Raji (cell line): ENCODE measurements around the gene KCNA10.

Source experiments
- POLR2A ChIP-seq: IDR thresholded peaks from 2 replicates; pipeline ENCODE4 v1.6.1; 2011; ENCODE audit warnings: low read depth, low read length, control low read depth; ENCODE audit not compliant: insufficient read depth

The KCNA10 gene

DNA sequence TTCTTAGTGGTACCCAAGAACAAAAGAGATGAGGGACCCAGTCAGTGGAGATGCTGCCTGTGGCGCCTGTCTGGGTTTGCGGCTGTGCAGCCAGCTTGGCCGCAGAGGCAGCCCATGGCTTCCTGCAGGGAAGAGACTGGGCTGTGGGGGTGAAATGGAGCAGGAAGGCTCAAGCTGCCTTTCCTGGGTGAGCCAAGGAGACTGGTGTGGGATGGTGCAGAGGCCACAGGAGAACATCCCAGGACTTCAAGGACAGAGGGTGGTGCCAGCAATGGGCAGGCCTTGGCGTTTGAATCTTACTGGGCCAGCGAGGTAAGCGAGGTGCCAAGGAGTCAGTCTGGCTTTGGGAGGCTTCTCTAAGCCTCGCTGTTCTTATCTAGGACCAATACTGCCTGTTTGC, 26.4 kb downstream of the KCNA10 start:
- TF ChIP-seq POLR2A, result no peak

DNA sequence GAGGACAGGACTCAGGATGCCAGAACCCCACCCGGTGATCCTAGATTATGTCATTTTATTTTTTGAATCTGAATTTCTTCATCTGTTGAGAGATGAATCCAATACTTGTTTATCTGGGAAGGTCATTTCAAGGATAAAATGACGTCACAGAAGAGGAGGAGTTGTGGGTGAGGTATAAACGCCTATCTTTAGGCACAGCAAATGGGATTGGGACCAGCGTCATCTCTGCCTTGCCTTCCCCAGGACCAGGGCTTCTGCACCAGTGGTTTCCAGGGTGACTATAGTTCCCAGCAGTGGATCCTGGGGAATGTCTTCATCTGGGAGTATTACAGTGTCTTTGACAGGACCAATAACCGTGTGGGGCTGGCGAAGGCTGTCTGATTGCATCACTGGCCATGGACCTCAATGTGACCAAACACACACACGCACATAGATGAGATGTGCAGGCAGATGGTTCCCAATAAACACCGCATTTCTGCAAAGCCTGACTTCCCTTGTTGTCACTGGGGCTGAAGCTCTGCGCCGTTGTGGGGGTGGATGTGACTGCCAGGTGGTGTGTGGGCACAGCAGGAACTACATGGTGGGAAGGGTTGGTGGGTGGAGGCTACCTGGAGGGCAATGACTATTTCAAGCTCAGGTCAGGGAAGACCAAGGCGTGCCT, 28.1 kb downstream of the KCNA10 start:
- no peak for TF ChIP-seq POLR2A

DNA sequence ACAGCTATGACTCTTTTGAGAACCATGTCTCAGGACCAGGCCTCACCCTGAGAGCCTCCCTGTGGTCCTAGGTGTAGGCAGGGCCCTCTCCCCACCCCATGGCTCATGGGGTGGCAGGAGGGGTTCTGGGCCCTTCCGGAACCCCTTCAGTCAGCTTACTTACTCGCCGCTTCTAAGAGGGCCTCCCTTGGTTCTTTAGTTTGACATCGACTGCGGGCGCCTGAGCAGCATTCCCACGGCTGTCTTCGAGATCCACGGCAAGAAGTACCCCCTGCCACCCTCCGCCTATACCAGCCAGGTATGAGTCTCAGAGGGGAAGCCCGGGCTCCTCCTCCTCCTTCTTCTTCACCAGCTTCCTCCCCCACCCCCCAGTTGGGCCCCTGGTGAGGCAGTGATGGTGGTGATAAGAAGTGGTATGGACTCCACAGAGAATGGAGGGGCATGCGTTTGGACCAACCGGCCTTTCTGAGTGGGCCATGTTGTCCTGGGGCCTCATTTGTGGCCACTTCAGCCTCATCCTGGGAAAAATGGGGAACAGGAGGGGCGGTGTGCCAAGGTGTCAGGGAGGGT, 28.9 kb downstream of the KCNA10 start:
- TF ChIP-seq POLR2A, result no peak

DNA sequence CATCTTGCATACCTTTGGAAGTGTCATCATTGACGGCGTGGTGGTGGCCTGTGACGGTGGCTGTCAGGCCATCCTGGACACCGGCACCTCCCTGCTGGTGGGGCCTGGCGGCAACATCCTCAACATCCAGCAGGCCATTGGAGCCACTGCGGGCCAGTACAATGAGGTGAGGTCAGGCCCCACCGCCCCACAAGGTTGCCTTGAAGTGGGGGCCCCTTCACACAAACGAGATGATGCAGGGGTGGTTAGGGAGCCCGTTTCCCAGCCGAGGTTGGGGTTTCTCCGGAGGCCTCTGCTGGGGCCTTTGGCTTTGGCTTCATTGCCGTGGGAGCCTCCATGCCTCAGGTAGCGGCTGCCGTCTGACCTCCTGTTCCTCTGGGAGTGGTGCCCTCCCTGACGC, 29.6 kb downstream of the KCNA10 start:
- no peak for TF ChIP-seq POLR2A

DNA sequence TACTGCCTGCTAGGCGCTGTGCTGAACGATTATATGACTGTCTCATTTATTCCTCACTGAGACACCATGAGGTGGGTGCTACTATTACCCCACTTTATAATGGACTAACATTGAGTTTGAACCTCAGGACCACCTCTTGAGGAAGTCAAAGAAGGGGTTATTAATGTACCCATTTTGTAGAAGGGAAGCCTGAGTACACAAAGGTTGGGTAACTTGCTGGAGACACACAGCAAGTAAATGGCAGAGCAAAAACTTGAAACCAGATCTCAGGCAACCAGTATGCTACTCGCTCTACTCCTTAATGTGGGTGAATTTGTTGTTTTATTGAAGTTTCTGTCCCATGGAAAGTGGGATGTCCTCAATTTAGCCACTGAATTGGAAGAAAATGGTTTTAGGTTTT, 30.1 kb downstream of the KCNA10 start:
- TF ChIP-seq POLR2A, result no peak

DNA sequence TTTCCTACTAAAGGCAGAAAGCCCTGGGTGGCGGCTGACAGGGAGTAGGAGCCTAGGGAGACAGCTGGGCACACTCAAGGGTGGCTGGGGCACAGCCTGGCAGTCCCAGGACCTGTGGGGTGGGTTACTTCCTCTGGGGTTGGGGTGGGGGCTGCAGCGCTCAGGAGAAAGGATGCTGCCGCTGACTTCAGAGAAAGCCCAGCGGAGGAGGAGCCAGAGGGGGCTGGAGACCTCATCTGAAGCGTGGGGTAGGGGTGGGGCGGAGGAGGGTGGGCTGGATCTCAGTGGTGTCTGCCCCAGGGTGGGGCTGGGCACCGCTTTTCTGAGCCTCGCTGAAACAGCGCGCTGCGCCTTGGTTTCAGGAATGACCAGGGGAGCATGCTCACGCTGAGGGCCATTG, 30.8 kb downstream of the KCNA10 start:
- no peak for TF ChIP-seq POLR2A

DNA sequence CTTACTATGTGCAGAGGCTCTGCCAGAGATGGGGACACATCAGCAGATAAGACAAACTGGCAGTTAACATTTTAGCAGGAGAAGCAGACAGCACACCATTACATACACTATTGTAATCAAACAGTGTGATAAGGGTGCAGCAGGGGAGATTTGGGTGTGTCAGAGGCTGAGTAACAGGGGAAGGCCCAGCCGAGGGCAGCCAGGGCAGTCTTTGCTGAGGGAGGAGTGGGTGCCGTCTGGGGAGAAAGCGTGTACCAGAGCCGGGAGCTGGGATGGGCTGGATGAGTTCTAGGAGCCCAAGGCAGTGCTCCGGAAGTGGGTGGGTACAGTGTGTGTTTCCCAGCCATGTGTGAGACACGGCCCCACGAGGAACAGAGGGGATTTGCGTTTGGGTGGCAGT, 31.2 kb downstream of the KCNA10 start:
- TF ChIP-seq POLR2A, result no peak

DNA sequence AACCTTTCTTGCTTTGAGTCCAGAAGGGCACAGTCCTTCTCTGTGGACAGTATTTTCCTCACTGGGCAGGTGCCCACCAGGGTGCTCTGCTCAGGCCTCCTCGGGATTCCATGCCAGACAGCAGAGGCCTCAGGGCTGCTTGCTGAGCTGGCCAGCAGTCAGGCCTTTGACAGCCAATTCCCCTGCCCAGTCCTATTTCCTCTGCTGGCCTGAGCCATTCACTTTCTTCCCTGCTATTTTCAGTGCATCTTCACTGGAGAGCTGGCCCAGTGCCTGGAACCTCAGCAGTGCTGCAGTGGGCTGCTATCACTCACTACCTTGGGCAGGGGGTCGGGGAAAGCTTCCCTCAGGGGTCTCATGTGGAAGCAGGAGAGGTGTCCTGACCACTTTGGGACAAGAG, 33.2 kb downstream of the KCNA10 start:
- TF ChIP-seq POLR2A, result no peak

DNA sequence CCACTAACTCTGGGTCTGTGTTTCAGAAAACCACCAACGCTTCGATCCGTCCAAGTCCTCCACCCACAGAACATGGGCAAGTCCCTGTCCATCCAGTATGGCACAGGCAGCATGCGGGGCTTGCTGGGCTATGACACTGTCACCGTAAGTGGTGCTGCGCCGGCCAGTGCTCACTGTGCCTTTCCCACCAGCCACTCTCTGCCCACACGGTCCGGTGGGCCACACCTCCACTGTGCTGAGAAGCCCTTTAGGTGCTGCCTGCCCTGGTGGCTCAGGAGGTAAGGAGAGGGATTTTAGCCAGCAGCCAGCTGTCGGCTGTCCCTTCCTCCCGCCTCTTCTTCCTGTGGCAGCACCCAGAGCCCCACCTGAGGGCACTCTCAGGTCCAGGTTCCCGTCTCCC, 34.2 kb downstream of the KCNA10 start:
- no peak for TF ChIP-seq POLR2A

DNA sequence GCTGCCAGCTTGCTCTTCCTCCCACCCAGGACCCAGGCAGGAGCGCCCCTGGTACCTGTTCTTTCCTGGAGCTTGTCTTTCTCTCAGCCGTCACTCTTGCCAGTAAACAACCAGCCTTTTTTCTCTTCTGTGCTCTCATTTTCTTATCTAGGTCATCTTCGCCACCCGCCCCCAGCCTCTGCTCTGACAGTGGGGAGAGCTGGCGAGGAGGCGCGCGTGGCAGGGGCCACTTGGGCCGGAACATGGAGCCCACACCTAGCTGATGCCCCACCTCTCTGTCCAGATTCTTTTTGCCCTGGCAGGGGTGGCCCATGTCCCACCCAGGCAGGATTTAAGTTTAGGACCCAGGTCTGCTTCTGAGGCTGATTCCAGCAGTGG, 35.7 kb downstream of the KCNA10 start:
- no peak for TF ChIP-seq POLR2A

DNA sequence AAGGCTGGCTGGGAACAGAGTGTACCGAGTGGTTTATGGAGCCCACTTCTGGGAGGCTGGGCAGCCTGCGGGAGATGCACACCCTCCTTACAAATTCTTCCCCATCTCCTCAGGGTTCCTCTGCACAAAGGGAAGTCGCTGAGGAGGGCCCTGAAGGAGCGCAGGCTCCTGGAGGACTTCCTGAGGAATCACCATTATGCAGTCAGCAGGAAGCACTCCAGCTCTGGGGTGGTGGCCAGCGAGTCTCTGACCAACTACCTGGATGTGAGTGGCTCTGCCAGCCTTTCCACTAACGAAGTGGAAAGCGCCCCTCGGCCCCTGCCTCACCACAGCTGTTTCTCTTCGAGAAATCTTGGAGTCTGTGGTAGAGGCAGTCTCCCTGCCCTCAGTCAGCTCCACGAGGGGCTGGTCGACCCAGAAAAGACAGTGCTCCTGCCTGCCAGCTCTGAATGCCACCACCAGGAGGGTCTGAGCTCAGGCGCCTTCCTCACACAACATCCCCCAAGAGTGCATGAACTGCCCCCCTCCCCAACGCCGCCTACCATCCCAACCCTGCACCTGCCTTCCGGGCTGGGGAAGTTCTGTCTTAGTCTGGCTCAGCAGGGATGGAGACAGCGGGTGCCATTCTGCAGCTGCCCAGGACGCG, 36.2 kb downstream of the KCNA10 start:
- no peak for TF ChIP-seq POLR2A

DNA sequence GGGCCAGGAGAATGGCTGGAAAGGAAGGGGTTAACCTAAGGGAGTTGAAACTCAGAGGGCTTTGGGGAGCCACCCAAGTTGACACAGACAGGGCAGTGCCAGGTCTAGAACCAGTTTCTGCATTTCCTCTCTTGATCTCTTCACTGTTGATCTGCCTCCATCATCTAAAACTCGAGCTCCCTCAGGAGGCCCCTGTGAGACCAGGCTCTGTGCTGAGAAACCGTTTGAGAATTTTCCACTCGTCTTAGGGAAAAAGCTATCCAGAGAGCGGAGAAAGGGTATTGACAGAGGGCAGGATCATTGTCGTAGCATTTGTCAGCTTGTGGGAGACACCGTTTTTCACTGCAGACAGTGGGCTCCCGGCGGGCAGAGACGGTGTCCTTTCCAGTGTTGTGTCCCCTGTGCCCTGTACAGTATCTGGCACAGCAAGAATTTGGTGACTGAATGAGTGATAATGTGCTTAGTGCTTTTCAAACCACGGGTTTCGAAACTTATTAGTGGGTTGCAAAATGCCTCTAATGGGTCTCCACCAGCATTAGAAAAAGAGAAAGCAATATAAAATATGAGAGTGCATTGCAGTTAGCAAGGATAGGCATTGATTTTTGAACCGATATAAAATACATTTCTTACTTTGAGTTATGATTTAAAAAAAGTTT, 36.9 kb downstream of the KCNA10 start:
- no peak for TF ChIP-seq POLR2A

DNA sequence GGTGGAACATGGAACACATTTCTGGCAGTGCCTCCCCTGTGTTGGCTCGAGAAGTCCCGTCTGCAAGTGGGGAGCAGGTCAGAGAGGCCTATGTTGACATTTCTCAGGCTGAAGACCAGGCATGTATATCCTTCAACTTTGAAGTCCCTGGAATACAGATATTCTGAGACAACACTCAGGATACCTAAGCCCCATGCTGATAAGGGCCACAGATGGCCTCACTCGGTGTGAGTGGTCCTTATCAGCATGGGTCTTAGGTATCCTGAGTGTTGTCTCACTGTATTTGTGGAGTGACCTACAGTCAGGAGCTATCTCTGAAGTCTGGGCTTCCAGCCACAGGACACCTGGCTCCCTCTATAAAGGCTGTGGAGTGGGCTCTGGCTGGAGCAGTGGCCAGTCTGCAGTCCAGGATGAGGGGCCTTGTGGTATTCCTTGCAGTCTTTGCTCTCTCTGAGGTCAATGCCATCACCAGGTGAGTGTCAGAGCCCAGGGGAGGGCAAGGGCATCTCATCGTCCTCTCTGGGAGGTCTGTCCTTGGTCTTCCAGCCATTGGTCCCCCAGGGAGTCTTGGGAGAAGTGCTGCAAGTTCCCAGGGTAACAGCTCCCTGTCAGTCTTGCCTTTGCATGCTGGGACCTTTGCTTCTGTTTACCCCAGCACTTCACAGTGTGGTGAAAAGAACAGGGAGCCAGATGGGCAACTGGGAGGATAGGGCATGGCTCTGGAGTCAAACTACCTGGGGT, 38.4 kb downstream of the KCNA10 start:
- TF ChIP-seq POLR2A, result no peak

DNA sequence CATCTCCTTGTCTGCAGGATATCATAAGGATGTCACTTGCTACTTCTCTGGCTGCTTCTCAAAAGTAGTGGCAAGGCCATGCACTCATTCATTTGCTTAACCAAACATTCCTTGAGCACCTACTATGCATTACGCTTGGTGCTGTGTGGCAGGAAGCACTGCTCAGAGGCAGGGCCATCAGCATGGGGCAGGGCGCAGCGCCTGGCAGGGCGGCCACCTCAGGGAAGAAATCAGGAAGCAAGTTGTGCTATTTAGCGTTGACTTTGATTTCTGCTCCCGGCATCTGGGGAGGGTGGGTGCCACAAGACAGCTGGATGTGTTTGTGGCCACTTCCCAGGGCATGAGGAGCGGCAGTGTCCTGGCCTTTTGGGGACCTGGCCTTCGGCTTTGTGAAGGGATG, 40.1 kb downstream of the KCNA10 start:
- TF ChIP-seq POLR2A, result no peak

DNA sequence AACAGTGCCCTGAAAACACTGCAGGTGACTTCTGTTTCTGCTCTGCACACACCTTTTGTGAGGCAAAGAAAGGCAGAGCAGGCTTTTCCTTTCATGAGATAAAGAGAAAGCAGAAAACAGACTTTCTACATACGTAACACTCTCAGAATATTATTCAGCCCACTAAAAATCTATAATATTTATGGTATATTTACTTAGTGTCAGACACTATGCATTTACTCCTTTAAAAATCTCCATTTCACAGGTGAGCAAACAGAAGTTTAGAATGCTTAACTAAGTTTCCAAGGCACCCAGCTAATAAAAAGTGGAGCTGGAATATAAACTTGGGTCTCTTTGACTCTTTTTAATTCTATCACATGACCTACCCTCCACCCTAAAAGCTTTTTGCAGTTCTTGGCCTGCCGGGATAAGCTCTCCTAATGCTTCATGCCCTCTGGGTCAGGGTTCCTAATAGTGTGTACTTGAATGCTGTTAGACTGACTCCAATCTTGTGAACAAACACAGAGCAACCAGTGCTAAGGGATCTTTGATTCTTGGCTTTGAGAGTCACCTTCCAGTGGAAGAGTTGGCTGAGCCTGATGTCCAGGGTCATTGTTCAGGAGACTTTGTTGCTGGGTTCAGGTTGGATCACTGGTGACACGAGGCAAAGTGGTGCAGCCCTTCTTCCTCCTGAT, 40.9 kb downstream of the KCNA10 start:
- TF ChIP-seq POLR2A, result no peak
